HG02970 (cell line): Measurements from ENCODE around the gene PLEKHA7.

Experiments
- ATAC-seq: cut with Tn5 transposase; IDR thresholded peaks from one replicate; pipeline ENCODE4 v1.9.1; 2021; ENCODE audit warnings: mild to moderate bottlenecking, moderate library complexity, moderate number of reproducible peaks; ENCODE audit not compliant: unreplicated experiment, low FRiP score

PLEKHA7 gene

GRCh38 chr11:16750417-16750816, 263.8 kb downstream of the PLEKHA7 start:
- no peak for ATAC-seq

DNA sequence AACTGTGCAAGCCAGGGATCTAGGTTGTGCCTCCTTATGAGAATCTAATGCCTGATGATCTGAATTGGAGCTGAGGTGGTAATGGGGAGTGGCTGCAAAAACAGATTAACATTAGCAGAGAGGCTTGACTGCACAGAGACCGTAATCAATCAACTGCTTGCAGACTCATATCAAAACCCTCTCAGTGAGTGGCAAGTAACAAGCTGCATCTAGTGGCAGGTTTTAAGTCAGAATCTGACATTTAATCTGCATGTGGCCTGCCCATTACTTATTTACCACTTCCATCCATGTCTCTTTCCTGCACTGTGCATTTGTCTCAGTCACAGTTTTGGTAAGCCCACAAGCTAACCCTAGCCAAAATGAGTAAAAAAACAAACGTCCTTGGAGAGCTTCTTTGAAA, 264.5 kb downstream of the PLEKHA7 start:
- no peak for ATAC-seq

GRCh38 chr11:16749092-16749491, 265.1 kb downstream of the PLEKHA7 start:
- no peak for ATAC-seq

DNA sequence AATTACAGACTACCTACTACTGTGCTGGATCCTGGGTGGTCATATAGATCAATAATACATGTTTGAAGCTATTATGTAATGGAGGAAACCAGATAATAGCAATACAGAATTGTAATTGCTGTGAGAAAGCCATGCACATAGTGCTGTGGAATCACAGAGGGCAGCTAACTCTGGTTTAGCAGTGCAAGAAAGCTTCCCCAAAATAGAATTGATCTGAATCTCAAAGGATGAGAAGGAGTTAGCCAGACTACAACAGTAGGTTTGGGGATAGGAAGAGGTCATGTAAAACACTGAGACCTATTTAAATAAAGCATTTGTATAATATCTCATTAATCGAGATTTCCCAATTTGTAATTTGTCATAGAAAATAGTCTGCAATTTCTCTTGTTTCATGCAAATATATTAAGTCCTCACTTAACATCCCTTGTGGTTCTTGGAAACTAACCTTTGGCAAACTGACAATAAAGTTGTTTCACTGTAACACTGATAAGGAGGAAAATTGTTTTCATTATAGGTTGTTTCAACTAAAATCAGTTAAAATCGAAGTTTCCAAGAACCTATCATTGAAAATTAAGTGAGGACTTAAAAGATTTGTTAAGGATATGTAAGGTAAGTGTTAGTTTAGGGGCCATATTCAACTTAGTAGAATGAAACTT, 268.1 kb downstream of the PLEKHA7 start:
- ATAC-seq = no peak

GRCh38 chr11:16744128-16744725, 270.0 kb downstream of the PLEKHA7 start:
- ATAC-seq = no peak

DNA sequence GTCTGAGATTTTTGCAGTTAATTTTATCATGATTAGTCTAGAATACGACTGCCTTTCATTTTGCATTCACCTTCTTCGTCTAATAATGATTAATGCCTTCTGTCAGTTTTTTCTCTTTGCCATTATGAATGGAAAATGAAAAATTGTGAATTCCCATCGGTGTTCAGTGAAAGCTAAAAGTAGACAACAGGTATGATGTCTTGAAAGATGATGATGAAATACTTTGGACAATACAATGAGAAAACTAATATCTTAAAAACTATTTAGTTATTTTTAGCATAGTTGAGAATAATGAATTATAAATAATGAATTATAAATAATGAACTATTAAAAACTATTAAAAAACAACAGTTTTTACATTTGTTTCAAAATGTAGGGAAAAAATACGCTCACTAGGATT, 270.7 kb downstream of the PLEKHA7 start:
- ATAC-seq = no peak

DNA sequence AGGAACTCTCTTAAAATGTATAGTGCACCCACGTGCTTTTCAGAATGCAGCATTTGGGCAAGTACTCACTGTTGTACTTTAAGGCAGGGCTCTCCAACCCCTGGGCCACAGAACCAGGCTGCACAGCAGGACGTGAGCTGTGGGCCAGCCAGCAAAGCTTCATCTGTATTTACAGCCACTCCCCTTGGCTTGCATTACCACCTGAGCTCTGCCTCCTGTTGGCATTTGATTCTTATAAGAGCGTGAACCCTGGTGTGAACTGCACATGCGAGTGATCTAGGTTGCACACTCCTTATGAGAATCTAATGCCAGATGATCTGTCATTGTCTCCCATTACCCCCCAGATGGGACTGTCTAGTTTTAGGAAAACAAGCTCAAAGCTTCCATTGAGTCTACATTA, 272.7 kb downstream of the PLEKHA7 start:
- no peak for ATAC-seq

DNA sequence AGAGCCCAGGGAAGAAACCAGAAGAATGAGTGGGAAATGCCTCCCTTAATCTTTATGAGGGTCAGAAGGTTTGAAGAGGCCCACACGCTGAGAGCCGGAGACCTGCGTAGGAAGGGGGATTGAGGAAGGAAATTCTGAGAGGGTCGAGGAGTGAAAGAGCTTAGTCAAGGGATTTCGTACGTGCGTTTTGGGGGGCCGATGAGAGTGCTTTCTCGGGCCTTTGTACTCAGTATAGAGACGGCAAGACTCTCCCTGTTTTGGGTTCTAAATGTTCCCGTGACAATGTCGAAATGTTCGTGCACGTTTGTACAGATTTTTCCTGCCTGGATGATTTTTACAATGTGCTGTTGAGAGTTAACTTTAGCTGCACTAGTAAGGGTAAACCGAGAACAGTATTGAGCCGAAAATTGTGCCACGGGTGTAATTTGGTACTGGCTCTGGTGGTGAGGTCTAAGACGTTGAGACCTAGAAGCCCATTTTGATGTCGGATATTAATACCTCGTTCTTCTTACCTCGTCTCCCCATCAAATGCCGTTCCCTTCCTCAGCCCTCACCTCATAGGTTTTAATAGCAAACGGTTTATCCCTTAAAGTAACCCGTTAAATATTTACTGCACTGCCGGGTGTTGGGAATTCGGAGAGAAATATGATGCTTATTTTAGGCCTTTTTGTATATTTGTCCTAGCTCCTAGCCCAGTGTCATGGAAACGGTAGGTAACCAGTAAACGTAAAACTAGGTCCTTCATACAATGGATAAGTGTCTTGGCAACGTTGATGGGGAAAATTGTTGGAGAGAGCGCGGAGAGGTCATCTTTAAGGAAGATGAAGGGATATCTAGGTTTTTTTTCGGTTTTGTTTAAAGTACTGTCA, 275.0 kb downstream of the PLEKHA7 start:
- ATAC-seq = no peak

- peak; percentile 100 for ATAC-seq
Measured at GRCh38 chr11:16738193-16738946, 275.8 kb downstream of the PLEKHA7 start, which contains the start of gene C11orf58. TSS of gene C11orf58 (plus strand) at chr11:16738647. CDS start at chr11:16738779, 132 bp downstream.

- no peak for ATAC-seq
Measured at GRCh38 chr11:16737818-16738192, 276.4 kb downstream of the PLEKHA7 start.
